IMR-90 (cell line): ENCODE data around the gene MORN5.

ENCODE experiments used
- RAD21 ChIP-seq: IDR thresholded peaks from 2 replicates; pipeline ENCODE4 v1.6.1; 2012; ENCODE audit warnings: low read length, improper control_type of control experiment
- TF ChIP-seq, protein P1 (sequence below): conservative IDR thresholded peaks from 2 replicates; pipeline ENCODE4 v1.5.1; 2012; ENCODE audit warnings: mild to moderate bottlenecking, low read depth, low read length, improper control_type of control experiment

DNA sequence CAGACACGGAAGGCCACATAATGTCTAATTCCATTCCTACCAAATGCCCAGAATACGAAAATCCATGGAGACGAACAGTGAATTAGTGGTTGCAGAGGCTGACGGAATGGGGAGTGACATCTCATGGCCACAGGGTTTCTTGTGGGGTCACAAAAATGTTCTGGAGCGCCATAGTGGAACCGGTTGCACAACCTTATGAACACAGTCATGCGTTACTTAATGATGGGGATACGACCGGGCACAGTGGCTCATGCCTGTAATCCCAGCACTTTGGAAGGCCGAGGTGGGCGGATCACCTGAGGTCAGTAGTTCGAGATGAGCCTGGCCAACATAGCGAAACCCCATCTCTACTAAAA, 40.6 kb upstream of the MORN5 start:
- TF ChIP-seq RAD21, result no peak
- TF ChIP-seq, protein P1, sequence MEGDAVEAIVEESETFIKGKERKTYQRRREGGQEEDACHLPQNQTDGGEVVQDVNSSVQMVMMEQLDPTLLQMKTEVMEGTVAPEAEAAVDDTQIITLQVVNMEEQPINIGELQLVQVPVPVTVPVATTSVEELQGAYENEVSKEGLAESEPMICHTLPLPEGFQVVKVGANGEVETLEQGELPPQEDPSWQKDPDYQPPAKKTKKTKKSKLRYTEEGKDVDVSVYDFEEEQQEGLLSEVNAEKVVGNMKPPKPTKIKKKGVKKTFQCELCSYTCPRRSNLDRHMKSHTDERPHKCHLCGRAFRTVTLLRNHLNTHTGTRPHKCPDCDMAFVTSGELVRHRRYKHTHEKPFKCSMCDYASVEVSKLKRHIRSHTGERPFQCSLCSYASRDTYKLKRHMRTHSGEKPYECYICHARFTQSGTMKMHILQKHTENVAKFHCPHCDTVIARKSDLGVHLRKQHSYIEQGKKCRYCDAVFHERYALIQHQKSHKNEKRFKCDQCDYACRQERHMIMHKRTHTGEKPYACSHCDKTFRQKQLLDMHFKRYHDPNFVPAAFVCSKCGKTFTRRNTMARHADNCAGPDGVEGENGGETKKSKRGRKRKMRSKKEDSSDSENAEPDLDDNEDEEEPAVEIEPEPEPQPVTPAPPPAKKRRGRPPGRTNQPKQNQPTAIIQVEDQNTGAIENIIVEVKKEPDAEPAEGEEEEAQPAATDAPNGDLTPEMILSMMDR, result no peak
